PC-9 (cell line): ENCODE results near the gene VANGL1.

Source experiments
- CTCF ChIP-seq: fragments of 200-600 bp; sonication (generic); conservative IDR thresholded peaks from 2 replicates; pipeline ENCODE4 v1.6.1; 2017; ENCODE audit warnings: mixed run types, antibody characterized with exemption, mild to moderate bottlenecking, moderate library complexity
- EZH2 ChIP-seq: fragments of 200-600 bp; sonication (generic); IDR thresholded peaks from 2 replicates; pipeline ENCODE4 v1.8.0; 2017; ENCODE audit warnings: antibody characterized with exemption, low read depth

GRCh38 chr1:115669886-115670285, 28.1 kb downstream of the VANGL1 start:
- no peak for TF ChIP-seq CTCF
- no peak for TF ChIP-seq EZH2
